DMS153 (cell line): ENCODE measurements around the gene PTEN.

Experiments
- DNase-seq: peaks from one replicate; lab custom pipeline; 2025; lab: John Stamatoyannopoulos, UW

The PTEN gene

DNA sequence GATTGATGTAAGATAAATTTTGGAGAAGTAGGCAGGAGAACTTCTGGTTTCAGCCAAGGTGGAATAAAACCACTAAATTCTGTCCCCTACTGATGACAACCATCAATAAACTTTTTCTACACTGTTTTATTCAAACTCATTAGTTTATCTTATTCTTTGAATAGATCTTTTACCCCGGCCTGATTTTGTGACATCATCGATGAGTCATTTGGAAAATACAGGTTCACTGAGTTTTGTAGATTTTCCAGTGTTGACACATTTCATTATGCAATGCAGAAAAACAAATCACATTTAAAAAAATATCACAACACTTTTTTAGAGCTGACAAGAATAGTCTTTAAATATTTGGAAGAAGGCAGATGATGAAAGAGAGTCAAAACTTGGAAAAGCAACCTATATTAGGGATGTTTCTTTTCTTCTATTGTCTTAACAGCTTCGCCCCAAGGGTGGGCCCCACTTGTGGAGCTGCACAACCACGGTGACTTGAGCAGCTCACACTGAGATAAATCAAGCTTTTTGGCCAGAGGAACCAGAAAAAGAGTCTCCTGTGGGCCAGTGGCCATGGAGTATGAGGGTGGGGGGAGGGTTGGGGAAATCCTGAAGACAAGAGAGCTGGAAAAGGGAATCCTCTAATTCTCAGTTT lies 112.8 kb downstream of the PTEN start:
- DNase-seq, result no peak

DNA sequence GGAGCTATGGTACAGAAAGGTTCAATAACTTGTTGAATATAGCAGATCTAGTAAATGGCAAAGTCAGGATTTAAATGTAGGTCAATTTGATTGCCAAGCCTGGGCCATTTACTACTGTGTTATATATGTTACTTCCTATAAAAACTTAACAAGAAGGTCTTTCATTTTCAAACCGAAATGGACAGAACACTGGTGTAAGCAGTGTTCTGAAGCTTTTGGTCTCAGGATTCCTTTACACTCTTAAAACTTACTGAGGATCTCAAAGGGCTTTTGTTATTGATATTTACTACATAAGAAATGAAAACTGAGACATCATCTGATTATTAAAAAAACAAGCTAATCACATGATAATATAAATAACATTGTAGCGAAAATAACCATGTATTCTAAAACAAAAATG lies 114.7 kb downstream of the PTEN start:
- no peak for DNase-seq

DNA sequence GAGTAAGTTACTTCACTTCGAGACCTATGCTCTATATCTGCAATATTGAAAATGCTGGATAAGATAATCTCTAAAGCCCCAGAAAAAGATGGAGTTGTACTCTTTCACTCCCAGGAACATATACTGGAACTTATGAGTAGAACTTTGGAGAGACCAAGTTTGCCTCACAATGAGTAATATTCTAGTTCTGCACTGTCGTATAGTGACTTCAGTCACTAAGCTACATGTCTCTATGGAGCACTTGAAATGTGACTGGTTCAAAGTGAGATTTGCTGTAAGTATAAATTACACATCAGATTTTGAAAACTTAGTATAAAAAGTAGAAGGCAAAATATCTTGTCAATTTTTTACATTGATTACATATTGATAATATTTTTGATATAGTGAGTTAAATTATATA lies 116.4 kb downstream of the PTEN start:
- DNase-seq, result no peak

DNA sequence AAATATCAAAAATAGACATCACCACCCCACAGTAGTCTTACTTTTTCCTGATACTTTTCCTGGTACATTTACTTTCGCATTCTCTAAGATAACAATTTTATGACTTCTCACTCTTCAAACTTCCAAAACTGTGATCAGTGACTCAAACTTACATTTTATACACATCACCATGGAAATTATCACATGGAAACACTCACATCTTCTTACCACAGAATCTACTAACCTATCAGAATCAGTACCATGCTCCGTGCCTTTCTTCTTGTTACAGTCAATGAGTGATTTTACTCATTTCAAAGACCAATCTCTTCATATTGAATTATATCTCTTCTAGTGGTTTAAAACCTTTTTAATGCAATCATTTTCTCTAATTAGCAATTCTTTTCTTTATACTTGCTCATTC lies 120.3 kb downstream of the PTEN start:
- DNase-seq, result no peak

GRCh38 chr10:87987206-87987605 lies 123.8 kb downstream of the PTEN start:
- DNase-seq, result no peak

- no peak for DNase-seq
Measured at GRCh38 chr10:87991946-87992345, 128.5 kb downstream of the PTEN start.

GRCh38 chr10:88004451-88004850 lies 141.0 kb downstream of the PTEN start:
- DNase-seq, result no peak

- DNase-seq, result no peak
Measured at GRCh38 chr10:88006261-88006660, 142.8 kb downstream of the PTEN start.

DNA sequence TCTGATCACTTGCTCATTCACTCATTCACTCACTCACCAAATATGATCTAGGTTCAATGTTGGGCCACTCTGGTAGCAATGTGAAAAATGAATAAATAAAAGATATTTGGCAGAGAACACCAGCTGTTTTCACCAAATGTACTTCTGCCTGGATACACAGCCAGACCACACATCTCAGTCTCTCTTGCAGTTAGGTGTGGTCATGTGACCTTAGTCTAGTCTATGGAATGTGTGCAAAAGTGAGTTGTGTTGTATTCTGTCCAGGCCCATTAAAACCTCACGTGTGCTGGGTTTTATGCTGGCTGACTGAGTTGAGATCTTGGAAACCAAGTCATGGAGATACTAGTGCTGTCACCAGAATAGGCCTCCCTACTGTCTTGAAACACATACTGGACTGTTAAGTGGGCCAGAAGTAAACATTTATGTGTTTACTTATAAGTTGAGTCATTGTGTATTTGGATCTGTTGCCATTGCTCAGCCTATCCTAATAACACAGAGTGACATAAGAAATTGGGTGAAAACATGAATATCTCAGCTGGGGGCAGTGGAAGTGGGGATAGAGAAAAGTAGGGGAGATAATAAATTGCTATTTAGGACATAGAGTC lies 145.5 kb downstream of the PTEN start:
- DNase-seq, result no peak

GRCh38 chr10:88012641-88013040 lies 149.2 kb downstream of the PTEN start:
- DNase-seq, result no peak

DNA sequence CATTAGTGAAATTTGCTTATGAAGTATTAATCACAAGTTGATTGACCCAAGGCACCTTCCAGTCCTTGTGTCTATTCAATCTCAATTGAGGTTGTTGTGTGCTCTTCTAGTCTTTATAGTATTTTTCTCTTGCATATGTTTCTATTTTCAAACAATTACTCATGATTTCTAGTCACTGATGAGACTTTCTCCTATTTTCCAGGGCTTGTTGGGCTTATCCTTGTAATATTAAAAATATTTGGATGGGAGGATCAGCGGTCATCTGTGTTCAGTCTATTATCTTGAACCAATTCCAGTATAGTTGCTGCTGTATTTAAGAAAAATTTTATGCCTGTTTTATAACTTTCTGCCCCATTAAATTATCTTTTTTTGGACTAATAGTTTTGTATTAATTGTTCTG lies 154.4 kb downstream of the PTEN start:
- no peak for DNase-seq

GRCh38 chr10:88019753-88020152 lies 156.3 kb downstream of the PTEN start:
- no peak for DNase-seq
